CD8-positive, alpha-beta memory T cell (primary cell): ENCODE data around the gene PTPRQ. TPM values are rescaled to one million over a fixed set of nuclear protein-coding genes. Genes with fewer than 3 reads are reported as not detected.
"Not testable (repeated sequence)": the region's sequence is repeated elsewhere in the genome, so short reads cannot be mapped to it uniquely, and the experiment has no call there.

Source experiments
- CTCF ChIA-PET: fragments of 350-600 bp; sonication (Branson Sonifier 250); formaldehyde crosslinking; loops from one replicate; lab custom pipeline; 2021; ENCODE audit warnings: antibody characterized with exemption; lab: Charles Lee
- POLR2A ChIA-PET: fragments of 350-600 bp; sonication (Branson Sonifier 250); formaldehyde crosslinking; loops from one replicate; lab custom pipeline; 2021; ENCODE audit warnings: antibody characterized with exemption; lab: Charles Lee
- DNase-seq, 5 donors: peaks; one replicate each; pipeline versions ENCODE4 v3.0.0 to v3.0.0-alpha.2; 2020 to 2022; ENCODE audit warnings: mixed read lengths in 1 of 5
- H3K27ac ChIP-seq: one replicate; pipeline ENCODE4 v1.7.0; 2013; ENCODE audit warnings: low read depth, mild to moderate bottlenecking, low read length, moderate library complexity
- H3K27me3 ChIP-seq: 2 replicates; pipeline ENCODE4 v1.7.0; 2013; ENCODE audit warnings: low read length, mild to moderate bottlenecking; ENCODE audit not compliant: insufficient read depth, poor library complexity, severe bottlenecking
- H3K36me3 ChIP-seq: 2 replicates; pipeline ENCODE4 v1.7.0; 2013; ENCODE audit warnings: mild to moderate bottlenecking, low read length, moderate library complexity; ENCODE audit not compliant: insufficient read depth
- H3K4me1 ChIP-seq: 2 replicates; pipeline ENCODE4 v1.7.0; 2013; ENCODE audit warnings: mild to moderate bottlenecking, low read length, moderate library complexity; ENCODE audit not compliant: insufficient read depth
- H3K4me3 ChIP-seq: 2 replicates; pipeline ENCODE4 v1.7.0; 2013; ENCODE audit warnings: mild to moderate bottlenecking, low read length
- H3K9me3 ChIP-seq: 2 replicates; pipeline ENCODE4 v1.7.0; 2013; ENCODE audit warnings: mild to moderate bottlenecking, low read length
- H3K27ac Mint-ChIP-seq, 8 donors: one replicate each; pipeline ENCODE4 v1.8.0; 2020 to 2021; ENCODE audit warnings: mixed read lengths in 8 of 8, mild to moderate bottlenecking in 6 of 8, inconsistent platforms in 3 of 8, moderate library complexity in 3 of 8
- H3K27me3 Mint-ChIP-seq, 2 donors: one replicate each; pipeline ENCODE4 v1.8.0; 2020 to 2021; ENCODE audit warnings: mixed read lengths in 2 of 2, mild to moderate bottlenecking in 1 of 2, moderate library complexity in 1 of 2
- H3K36me3 Mint-ChIP-seq, 3 donors: one replicate each; pipeline ENCODE4 v1.8.0; 2020 to 2021; ENCODE audit warnings: mixed read lengths in 3 of 3, inconsistent platforms in 1 of 3, mild to moderate bottlenecking in 1 of 3
- H3K4me1 Mint-ChIP-seq, 3 donors: one replicate each; pipeline ENCODE4 v1.8.0; 2020 to 2021; ENCODE audit warnings: mixed read lengths in 3 of 3, inconsistent platforms in 1 of 3, mild to moderate bottlenecking in 1 of 3
- H3K4me3 Mint-ChIP-seq, 7 donors: one replicate each; pipeline ENCODE4 v1.8.0; 2020 to 2021; ENCODE audit warnings: mixed read lengths in 7 of 7, mild to moderate bottlenecking in 6 of 7, moderate library complexity in 4 of 7, inconsistent platforms in 2 of 7
- H3K9me3 Mint-ChIP-seq, 5 donors: one replicate each; pipeline ENCODE4 v1.8.0; 2020 to 2022; ENCODE audit warnings: mixed read lengths in 5 of 5, mild to moderate bottlenecking in 3 of 5, moderate library complexity in 2 of 5, inconsistent platforms in 1 of 5
- polyA plus RNA-seq: library from polyadenylated mRNA; unstranded; fragments of 300-500 nt; fragmentation: Illumina TruSeq; gene quantifications from one replicate; pipeline ENCODE4 v1.2.3, GENCODE V29; 2021
- total RNA-seq, 2 experiments: library from RNA; stranded (reverse); gene quantifications; one replicate each; pipeline ENCODE4 v1.2.3, GENCODE V29; 2021

PTPRQ gene
- total and polyA plus RNA-seq, 3 experiments from 2014 or later: not detected

- H3K36me3 Mint-ChIP-seq: no peaks in the 10 kb centered on the region
- Histone ChIP-seq H3K27ac (no peak overlapping the region), H3K27me3 (no peaks in the 10 kb centered on the region), H3K4me3 (no peak overlapping the region), H3K4me1 (no peaks in the 10 kb centered on the region), H3K36me3 (no peaks in the 10 kb centered on the region), H3K9me3 (no peaks in the 10 kb centered on the region)
- CTCF ChIA-PET: no interaction called here
- no peak overlapping the region for H3K4me3 Mint-ChIP-seq
- peaks cover 0 to 19% (median 4%) of the 10 kb centered on the region in 5 donors for H3K9me3 Mint-ChIP-seq
- H3K27ac Mint-ChIP-seq: no peak overlapping the region
- H3K4me1 Mint-ChIP-seq: no peaks in the 10 kb centered on the region
- DNase-seq: no peak
- no peaks in the 10 kb centered on the region for H3K27me3 Mint-ChIP-seq
- POLR2A ChIA-PET: no interaction called here
Observed at GRCh38 chr12:80445083-80445793, 1.2 kb downstream of the PTPRQ start.

- Mint-ChIP-seq H3K36me3 (no peaks in the 10 kb centered on the region), H3K9me3 (peaks cover 1 to 5% (median 4%) of the 10 kb centered on the region in 5 donors), H3K27ac (no peak overlapping the region), H3K4me3 (no peak overlapping the region), H3K27me3 (no peaks in the 10 kb centered on the region), H3K4me1 (no peaks in the 10 kb centered on the region)
- DNase-seq: no peak
- Histone ChIP-seq H3K9me3 (no peaks in the 10 kb centered on the region), H3K4me1 (no peaks in the 10 kb centered on the region), H3K4me3 (no peak overlapping the region), H3K27ac (no peak overlapping the region), H3K36me3 (no peaks in the 10 kb centered on the region), H3K27me3 (no peaks in the 10 kb centered on the region)
- CTCF ChIA-PET: no interaction called here
- POLR2A ChIA-PET: no interaction called here
Observed at GRCh38 chr12:80456513-80456912, 12.5 kb downstream of the PTPRQ start.

GRCh38 chr12:80460972-80461371 is 16.9 kb downstream of the PTPRQ start:
- Histone ChIP-seq H3K9me3 (no peaks in the 10 kb centered on the region), H3K4me1 (no peaks in the 10 kb centered on the region), H3K36me3 (no peaks in the 10 kb centered on the region), H3K27me3 (no peaks in the 10 kb centered on the region), H3K4me3 (no peak overlapping the region), H3K27ac (no peak overlapping the region)
- Mint-ChIP-seq H3K27ac (no peak overlapping the region), H3K9me3 (peaks cover 0 to 4% (median 2%) of the 10 kb centered on the region in 5 donors), H3K4me3 (no peak overlapping the region), H3K27me3 (no peaks in the 10 kb centered on the region), H3K36me3 (no peaks in the 10 kb centered on the region), H3K4me1 (no peaks in the 10 kb centered on the region)
- DNase-seq: no peak
- ChIA-PET POLR2A (no interaction called here), CTCF (no interaction called here)

GRCh38 chr12:80461851-80462250 is 17.8 kb downstream of the PTPRQ start:
- H3K27ac Mint-ChIP-seq, H3K27me3 ChIP-seq, H3K36me3 ChIP-seq, H3K36me3 Mint-ChIP-seq, H3K9me3 Mint-ChIP-seq, CTCF ChIA-PET, H3K4me3 ChIP-seq, H3K4me1 ChIP-seq, H3K4me1 Mint-ChIP-seq, H3K27me3 Mint-ChIP-seq, H3K27ac ChIP-seq, DNase-seq, H3K9me3 ChIP-seq, H3K4me3 Mint-ChIP-seq, POLR2A ChIA-PET: not testable (repeated sequence)

- Histone ChIP-seq H3K4me3 (no peak overlapping the region), H3K27ac (no peak overlapping the region), H3K9me3 (no peaks in the 10 kb centered on the region), H3K4me1 (no peaks in the 10 kb centered on the region), H3K36me3 (no peaks in the 10 kb centered on the region), H3K27me3 (no peaks in the 10 kb centered on the region)
- Mint-ChIP-seq H3K9me3 (peaks cover 0 to 12% (median 0%) of the 10 kb centered on the region in 5 donors), H3K27ac (no peak overlapping the region), H3K36me3 (no peaks in the 10 kb centered on the region), H3K27me3 (no peaks in the 10 kb centered on the region), H3K4me1 (no peaks in the 10 kb centered on the region), H3K4me3 (no peak overlapping the region)
- ChIA-PET CTCF (no interaction called here), POLR2A (no interaction called here)
- no peak for DNase-seq
Observed at GRCh38 chr12:80469681-80470080, 25.6 kb downstream of the PTPRQ start.

- no peaks in the 10 kb centered on the region for H3K36me3 Mint-ChIP-seq
- Histone ChIP-seq H3K36me3 (no peaks in the 10 kb centered on the region), H3K27me3 (no peaks in the 10 kb centered on the region), H3K27ac (no peak overlapping the region), H3K4me1 (no peaks in the 10 kb centered on the region), H3K4me3 (no peak overlapping the region), H3K9me3 (no peaks in the 10 kb centered on the region)
- ChIA-PET POLR2A (no interaction called here), CTCF (no interaction called here)
- no peaks in the 10 kb centered on the region for H3K27me3 Mint-ChIP-seq
- no peak overlapping the region for H3K4me3 Mint-ChIP-seq
- peaks cover 0 to 12% (median 0%) of the 10 kb centered on the region in 5 donors for H3K9me3 Mint-ChIP-seq
- no peak for DNase-seq
- H3K4me1 Mint-ChIP-seq: no peaks in the 10 kb centered on the region
- no peak overlapping the region for H3K27ac Mint-ChIP-seq
Observed at GRCh38 chr12:80470403-80470802, 26.4 kb downstream of the PTPRQ start.

GRCh38 chr12:80472236-80472635 is 28.2 kb downstream of the PTPRQ start:
- H3K27ac Mint-ChIP-seq: no peak overlapping the region
- no peak overlapping the region for H3K4me3 Mint-ChIP-seq
- no peaks in the 10 kb centered on the region for H3K36me3 ChIP-seq
- no peak overlapping the region for H3K4me3 ChIP-seq
- H3K27me3 ChIP-seq: no peaks in the 10 kb centered on the region
- no peaks in the 10 kb centered on the region for H3K4me1 Mint-ChIP-seq
- DNase-seq: no peak
- H3K9me3 ChIP-seq: no peaks in the 10 kb centered on the region
- CTCF ChIA-PET: no interaction called here
- POLR2A ChIA-PET: no interaction called here
- no peaks in the 10 kb centered on the region for H3K36me3 Mint-ChIP-seq
- no peaks in the 10 kb centered on the region for H3K4me1 ChIP-seq
- H3K27me3 Mint-ChIP-seq: no peaks in the 10 kb centered on the region
- peaks cover 0 to 12% (median 2%) of the 10 kb centered on the region in 5 donors for H3K9me3 Mint-ChIP-seq
- H3K27ac ChIP-seq: no peak overlapping the region

DNA sequence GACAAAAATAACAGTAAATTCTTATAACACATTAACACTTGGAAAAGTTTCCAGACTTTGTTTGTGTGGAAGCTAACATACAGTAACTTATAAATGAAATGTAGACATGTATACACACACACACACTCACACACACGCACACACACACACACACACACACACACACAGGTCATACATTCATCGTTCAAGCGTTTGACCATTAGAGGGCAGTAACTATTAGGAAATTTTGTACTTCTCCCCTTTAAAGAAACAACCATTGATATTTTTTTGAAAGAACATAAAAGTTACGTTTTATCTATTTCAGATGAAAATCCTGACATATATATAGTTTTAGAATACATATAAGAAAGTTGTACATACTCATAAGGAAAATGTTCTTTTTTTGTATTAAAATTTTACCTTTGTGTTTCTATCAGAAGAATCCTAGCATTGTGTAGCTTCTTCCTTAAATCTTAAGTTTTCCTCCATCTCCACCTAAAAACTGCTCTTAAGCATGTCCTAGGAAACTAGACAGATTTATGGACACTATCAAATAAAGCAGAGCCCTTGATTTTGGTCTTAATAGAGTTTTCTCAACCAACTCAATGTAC is 29.0 kb downstream of the PTPRQ start:
- no peak for DNase-seq

More for the DNA sequence above, 29.0 kb downstream of the PTPRQ start:
- no peak overlapping the region for H3K27ac ChIP-seq
- Mint-ChIP-seq H3K27ac (no peak overlapping the region), H3K9me3 (peaks cover 0 to 12% (median 5%) of the 10 kb centered on the region in 5 donors), H3K4me3 (no peak overlapping the region), H3K27me3 (no peaks in the 10 kb centered on the region), H3K36me3 (no peaks in the 10 kb centered on the region), H3K4me1 (no peaks in the 10 kb centered on the region)
- no peaks in the 10 kb centered on the region for H3K36me3 ChIP-seq
- no peaks in the 10 kb centered on the region for H3K9me3 ChIP-seq
- H3K4me1 ChIP-seq: no peaks in the 10 kb centered on the region
- CTCF ChIA-PET: no interaction called here
- H3K4me3 ChIP-seq: no peak overlapping the region
- no peaks in the 10 kb centered on the region for H3K27me3 ChIP-seq
- POLR2A ChIA-PET: no interaction called here
